Immature natural killer cell (primary cell): ENCODE measurements around the gene MT1F. TPM values are rescaled to one million over a fixed set of nuclear protein-coding genes. Genes with fewer than 3 reads are reported as not detected.
"Not testable (repeated sequence)": the region's sequence is repeated elsewhere in the genome, so short reads cannot be mapped to it uniquely, and the experiment has no call there.

Experiments used
- DNase-seq, 3 donors: peaks; one replicate each; pipeline ENCODE4 v3.0.0; 2022; ENCODE audit warnings: mixed read lengths in 1 of 3
- H3K27ac Mint-ChIP-seq, 6 donors: one replicate each; pipeline ENCODE4 v1.8.0; 2020; ENCODE audit warnings: mixed read lengths in 6 of 6, mild to moderate bottlenecking in 5 of 6, inconsistent platforms in 4 of 6, moderate library complexity in 3 of 6
- H3K27me3 Mint-ChIP-seq, 3 donors: one replicate each; pipeline ENCODE4 v1.8.0; 2020 to 2021; ENCODE audit warnings: low read depth in 3 of 3, mild to moderate bottlenecking in 3 of 3, mixed read lengths in 3 of 3, moderate library complexity in 3 of 3, inconsistent platforms in 1 of 3
- H3K36me3 Mint-ChIP-seq, 3 donors: one replicate each; pipeline ENCODE4 v1.8.0; 2020; ENCODE audit warnings: mixed read lengths in 3 of 3, inconsistent platforms in 2 of 3, mild to moderate bottlenecking in 2 of 3
- H3K4me1 Mint-ChIP-seq, 2 donors: one replicate each; pipeline ENCODE4 v1.8.0; 2020; ENCODE audit warnings: inconsistent platforms in 2 of 2, mild to moderate bottlenecking in 2 of 2, mixed read lengths in 2 of 2, moderate library complexity in 1 of 2
- H3K4me3 Mint-ChIP-seq, 5 donors: one replicate each; pipeline ENCODE4 v1.8.0; 2020; ENCODE audit warnings: mild to moderate bottlenecking in 5 of 5, mixed read lengths in 5 of 5, inconsistent platforms in 3 of 5, moderate library complexity in 3 of 5
- H3K9me3 Mint-ChIP-seq, 6 donors: one replicate each; pipeline ENCODE4 v1.8.0; 2020; ENCODE audit warnings: mild to moderate bottlenecking in 6 of 6, mixed read lengths in 6 of 6, inconsistent platforms in 4 of 6, moderate library complexity in 3 of 6
- polyA plus RNA-seq, 3 donors: library from polyadenylated mRNA; unstranded; fragments of 300-500 nt; fragmentation: Illumina TruSeq; gene quantifications; one replicate each; pipeline ENCODE4 v1.2.3, GENCODE V29; 2021

MT1F gene
- polyA plus RNA-seq, 3 donors from 2014 or later, result 6.4 to 39.1 (median 20.6) TPM

- no peak overlapping the region for H3K4me3 Mint-ChIP-seq
- H3K27me3 Mint-ChIP-seq, result peaks cover 16 to 35% (median 24%) of the 10 kb centered on the region in 3 donors
- H3K9me3 Mint-ChIP-seq, result no peaks in the 10 kb centered on the region
- no peak overlapping the region for H3K27ac Mint-ChIP-seq
- peaks cover 4 to 16% (median 9%) of the 10 kb centered on the region in 3 donors for H3K36me3 Mint-ChIP-seq
- H3K4me1 Mint-ChIP-seq, result peaks cover 0 to 13% of the 10 kb centered on the region in 2 donors
- no peak for DNase-seq
Measured at GRCh38 chr16:56664506-56664905, 6.7 kb downstream of the MT1F start.

DNA sequence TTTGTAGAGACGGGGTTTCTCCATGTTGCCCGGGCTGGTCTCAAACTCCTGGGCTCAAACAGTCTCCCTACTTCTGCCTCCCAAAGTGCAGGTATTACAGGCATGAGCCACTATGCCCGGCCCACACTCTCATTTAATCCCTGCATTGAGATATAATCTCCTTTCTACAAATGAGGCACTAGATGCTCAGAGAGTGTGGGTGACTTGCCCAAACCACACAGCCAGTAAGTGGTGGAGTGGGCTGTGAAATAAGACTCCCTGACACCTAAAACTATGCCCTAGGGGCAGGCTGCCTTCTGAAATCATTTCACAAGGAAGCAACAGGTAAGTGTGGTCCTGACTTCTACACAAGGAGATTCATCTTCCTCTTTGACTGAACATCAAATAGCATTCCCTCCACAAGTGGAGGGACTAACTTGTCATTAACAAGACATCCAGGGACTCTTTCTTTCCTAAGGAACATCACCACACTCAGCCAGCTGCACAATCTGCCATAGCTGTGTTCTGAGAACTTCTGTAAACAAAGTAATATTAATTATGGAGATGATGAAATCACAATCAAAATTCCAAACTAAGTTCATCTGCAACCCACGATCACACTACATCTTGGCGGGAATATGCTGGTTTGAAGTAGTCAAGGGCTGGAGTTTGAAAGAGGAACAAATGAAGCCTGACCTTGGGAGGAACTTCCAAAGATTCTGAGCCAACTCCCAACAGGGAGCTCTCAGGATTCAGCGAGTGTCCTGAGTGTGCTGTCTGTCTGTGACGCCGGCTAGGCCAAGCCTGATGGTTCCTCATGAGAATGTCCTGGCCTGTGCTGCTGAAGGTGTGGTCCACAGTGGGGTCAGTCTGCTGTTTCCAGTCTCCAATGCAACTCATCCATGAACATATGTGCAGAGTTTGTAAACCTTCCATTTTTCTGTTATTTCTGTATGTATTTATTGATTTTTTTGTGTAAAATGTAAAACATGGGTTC, 7.8 kb downstream of the MT1F start:
- Mint-ChIP-seq H3K4me1 (peaks cover 0 to 13% of the 10 kb centered on the region in 2 donors), H3K36me3 (peaks cover 4 to 12% (median 9%) of the 10 kb centered on the region in 3 donors), H3K27me3 (peaks cover 16 to 32% (median 27%) of the 10 kb centered on the region in 3 donors)
- H3K9me3 Mint-ChIP-seq, H3K4me3 Mint-ChIP-seq, DNase-seq, H3K27ac Mint-ChIP-seq: not testable (repeated sequence)

- Mint-ChIP-seq H3K27me3 (peaks cover 22 to 33% (median 24%) of the 10 kb centered on the region in 3 donors), H3K4me1 (peaks cover 0 to 9% of the 10 kb centered on the region in 2 donors), H3K36me3 (peaks cover 0 to 4% (median 3%) of the 10 kb centered on the region in 3 donors), H3K27ac (no peak within 1 kb of the TSS), H3K4me3 (peak within 1 kb of the TSS in 1 of 5 donors; percentile 27), H3K9me3 (no peaks in the 10 kb centered on the region)
- DNase-seq, result no peak
Measured at GRCh38 chr16:56667581-56668571, 10.1 kb downstream of the MT1F start, which contains the start of gene MT1G. MT1G (minus strand) TSS chr16:56668065; CDS start chr16:56667993, 72 bp downstream.

- Mint-ChIP-seq H3K27me3 (peaks cover 26 to 38% (median 27%) of the 10 kb centered on the region in 3 donors), H3K4me3 (no peak within 1 kb of the TSS), H3K27ac (no peak within 1 kb of the TSS), H3K36me3 (peaks cover 0 to 4% (median 3%) of the 10 kb centered on the region in 3 donors), H3K4me1 (peaks cover 0 to 7% of the 10 kb centered on the region in 2 donors), H3K9me3 (no peaks in the 10 kb centered on the region)
- no peak for DNase-seq
Measured at GRCh38 chr16:56669005-56669839, 11.5 kb downstream of the MT1F start, which contains the start of gene MT1H. MT1H (plus strand) TSS chr16:56669814; CDS start chr16:56669885, 71 bp downstream.

GRCh38 chr16:56669840-56670619, 12.3 kb downstream of the MT1F start:
- no peak for DNase-seq
- peaks cover 28 to 36% (median 28%) of the 10 kb centered on the region in 3 donors for H3K27me3 Mint-ChIP-seq
- H3K4me1 Mint-ChIP-seq, result peaks cover 0 to 8% of the 10 kb centered on the region in 2 donors
- H3K36me3 Mint-ChIP-seq, result peaks cover 0 to 4% (median 0%) of the 10 kb centered on the region in 3 donors
- H3K4me3 Mint-ChIP-seq, result no peak overlapping the region
- no peak overlapping the region for H3K27ac Mint-ChIP-seq
- H3K9me3 Mint-ChIP-seq, result no peaks in the 10 kb centered on the region

DNA sequence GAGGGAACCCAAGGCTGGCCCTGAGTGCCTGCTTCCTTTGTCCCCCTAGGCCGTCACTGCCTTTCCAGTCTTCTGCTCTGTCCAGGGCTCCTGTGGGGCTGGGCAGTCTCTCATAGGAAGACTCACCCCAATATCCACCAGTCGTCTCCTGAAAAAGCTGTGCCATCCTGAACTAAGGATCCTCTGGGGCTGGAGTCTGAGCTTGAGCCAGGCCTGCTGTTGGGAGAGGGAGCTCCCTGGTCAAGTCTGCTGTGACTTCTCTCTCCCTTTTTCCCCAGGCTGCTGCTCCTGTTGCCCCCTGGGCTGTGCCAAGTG, 12.8 kb downstream of the MT1F start:
- H3K27me3 Mint-ChIP-seq, result peaks cover 31 to 35% (median 32%) of the 10 kb centered on the region in 3 donors
- no peak overlapping the region for H3K4me3 Mint-ChIP-seq
- no peak overlapping the region for H3K27ac Mint-ChIP-seq
- no peaks in the 10 kb centered on the region for H3K9me3 Mint-ChIP-seq
- peaks cover 0 to 1% (median 0%) of the 10 kb centered on the region in 3 donors for H3K36me3 Mint-ChIP-seq
- peaks cover 5 to 12% of the 10 kb centered on the region in 2 donors for H3K4me1 Mint-ChIP-seq
- DNase-seq, result no peak

DNA sequence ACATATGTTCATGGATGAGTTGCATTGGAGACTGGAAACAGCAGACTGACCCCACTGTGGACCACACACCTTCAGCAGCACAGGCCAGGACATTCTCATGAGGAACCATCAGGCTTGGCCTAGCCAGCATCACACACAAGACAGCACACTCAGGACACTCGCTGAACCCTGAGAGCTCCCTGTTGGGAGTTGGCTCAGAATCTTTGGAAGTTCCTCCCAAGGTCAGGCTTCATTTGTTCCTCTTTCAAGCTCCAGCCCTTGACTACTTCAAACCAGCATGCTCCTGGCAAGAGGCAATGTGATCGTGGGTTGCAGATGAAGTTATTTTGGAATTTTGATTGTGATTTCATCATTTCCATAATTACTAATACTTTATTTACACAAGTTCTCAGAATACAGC, 13.9 kb downstream of the MT1F start:
- DNase-seq, H3K27ac Mint-ChIP-seq, H3K9me3 Mint-ChIP-seq, H3K36me3 Mint-ChIP-seq, H3K4me3 Mint-ChIP-seq: not testable (repeated sequence)
- Mint-ChIP-seq H3K4me1 (peaks cover 13 to 16% of the 10 kb centered on the region in 2 donors), H3K27me3 (peaks cover 30 to 32% (median 30%) of the 10 kb centered on the region in 3 donors)

- H3K4me3 Mint-ChIP-seq, DNase-seq, H3K36me3 Mint-ChIP-seq, H3K27ac Mint-ChIP-seq, H3K9me3 Mint-ChIP-seq: not testable (repeated sequence)
- H3K27me3 Mint-ChIP-seq, result peaks cover 27 to 32% (median 30%) of the 10 kb centered on the region in 3 donors
- H3K4me1 Mint-ChIP-seq, result peaks cover 13 to 16% of the 10 kb centered on the region in 2 donors
Measured at GRCh38 chr16:56672171-56672570, 14.4 kb downstream of the MT1F start.

GRCh38 chr16:56672761-56673536, 15.2 kb downstream of the MT1F start:
- Mint-ChIP-seq H3K36me3 (no peaks in the 10 kb centered on the region), H3K27ac (no peak overlapping the region), H3K4me3 (no peak overlapping the region), H3K9me3 (no peaks in the 10 kb centered on the region), H3K4me1 (peaks cover 13 to 16% of the 10 kb centered on the region in 2 donors), H3K27me3 (peaks cover 21 to 32% (median 27%) of the 10 kb centered on the region in 3 donors)
- DNase-seq, result no peak

GRCh38 chr16:56673921-56674320, 16.2 kb downstream of the MT1F start:
- DNase-seq, result peak in 1 of 3 donors; percentile 10
- Mint-ChIP-seq H3K9me3 (no peaks in the 10 kb centered on the region), H3K36me3 (no peaks in the 10 kb centered on the region), H3K27ac (no peak overlapping the region), H3K4me3 (peak overlapping the region in 1 of 5 donors; percentile 28), H3K4me1 (peaks cover 12 to 13% of the 10 kb centered on the region in 2 donors), H3K27me3 (peaks cover 17 to 28% (median 23%) of the 10 kb centered on the region in 3 donors)

DNA sequence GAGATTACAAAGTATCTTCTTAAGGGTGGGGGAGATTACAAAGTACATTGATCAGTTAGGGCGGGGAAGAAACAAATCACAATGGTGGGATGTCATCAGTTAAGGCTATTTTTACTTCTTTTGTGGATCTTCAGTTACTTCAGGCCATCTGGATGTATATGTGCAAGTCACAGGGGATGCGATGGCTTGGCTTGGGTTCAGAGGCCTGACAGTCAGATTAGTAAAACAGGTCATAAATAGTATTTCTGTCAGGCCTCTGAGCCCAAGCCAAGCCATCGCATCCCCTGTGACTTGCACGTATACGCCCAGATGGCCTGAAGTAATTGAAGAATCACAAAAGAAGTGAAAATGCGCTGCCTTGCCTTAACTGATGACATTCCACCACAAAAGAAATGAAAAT, 16.8 kb downstream of the MT1F start:
- H3K4me3 Mint-ChIP-seq, H3K36me3 Mint-ChIP-seq: not testable (repeated sequence)

More for the DNA sequence above, 16.8 kb downstream of the MT1F start:
- not testable (repeated sequence) for DNase-seq, H3K9me3 Mint-ChIP-seq, H3K27ac Mint-ChIP-seq
- peaks cover 12 to 13% of the 10 kb centered on the region in 2 donors for H3K4me1 Mint-ChIP-seq
- peaks cover 17 to 28% (median 20%) of the 10 kb centered on the region in 3 donors for H3K27me3 Mint-ChIP-seq
